ENCODE data around the gene POLR2H. TPM values are rescaled to one million over a fixed set of nuclear protein-coding genes. Genes with fewer than 3 reads are reported as not detected.

POLR2H gene
- total and polyA plus RNA-seq, 11 donors, result 15.2 to 51.4 (median 25.2) TPM

GRCh38 chr3:184315543-184315867 is 46.0 kb upstream of the POLR2H start:
- intact Hi-C loops (cut with DNase I), result loop anchor here in 6 of 10 donors (2.0 to 10.0 kb wide), 6 partner anchors 21 to 141 kb away; partner anchors contain the start of genes FAM131A (in 3 of the 6), ABCF3 (in 2 of the 6), AP2M1 (in 1 of the 6) and CLCN2 (in 1 of the 6)
- Histone ChIP-seq H3K4me1 (peaks cover 4 to 54% (median 49%) of the 10 kb centered on the region in 12 donors), H3K9me3 (no peaks in the 10 kb centered on the region), H3K27ac (peak overlapping the region; percentile 89 to 99 (median 96)), H3K27me3 (no peaks in the 10 kb centered on the region), H3K4me3 (peak overlapping the region; percentile 46 to 92 (median 88)), H3K36me3 (peaks cover 0 to 36% (median 23%) of the 10 kb centered on the region in 9 donors)
- 10 to 37% (median 12%) methylated on average over 3 to 6 of the region's 6 CpGs for WGBS, 4 donors
- TF ChIP-seq CTCF (IDR thresholded peaks at IDR 0.05), result no peak
- no peak for TF ChIP-seq POLR2A (IDR thresholded peaks at IDR 0.05)
- DNase-seq (no peak), ATAC-seq (no peak)

GRCh38 chr3:184315871-184316661 is 45.4 kb upstream of the POLR2H start:
- no peaks in the 10 kb centered on the region for H3K9me3 ChIP-seq
- no peaks in the 10 kb centered on the region for H3K27me3 ChIP-seq
- intact Hi-C loops (cut with DNase I), result loop anchor here in 6 of 10 donors (2.0 to 10.0 kb wide), 6 partner anchors 21 to 141 kb away; partner anchors contain the start of genes FAM131A (in 3 of the 6), ABCF3 (in 2 of the 6), AP2M1 (in 1 of the 6) and CLCN2 (in 1 of the 6)
- WGBS, 4 donors, result 26 to 38% (median 33%) methylated on average over 10 to 16 of the region's 16 CpGs
- peaks cover 0 to 42% (median 28%) of the 10 kb centered on the region in 9 donors for H3K36me3 ChIP-seq
- ATAC-seq (no peak), DNase-seq (peak in 2 of 5 donors; percentile 23 to 28)
- no peak for TF ChIP-seq POLR2A (IDR thresholded peaks at IDR 0.05)
- TF ChIP-seq CTCF (IDR thresholded peaks at IDR 0.05), result no peak
- peak overlapping the region in 11 of 12 donors; percentile 89 to 99 (median 97) for H3K27ac ChIP-seq
- peak overlapping the region; percentile 46 to 92 (median 88) for H3K4me3 ChIP-seq
- peaks cover 4 to 60% (median 52%) of the 10 kb centered on the region in 12 donors for H3K4me1 ChIP-seq

- no peak for TF ChIP-seq CTCF (IDR thresholded peaks at IDR 0.05)
- no peak for TF ChIP-seq POLR2A (IDR thresholded peaks at IDR 0.05)
- DNase-seq, result peak in 2 of 5 donors; percentile 0 to 7
- no peaks in the 10 kb centered on the region for H3K27me3 ChIP-seq
- no peaks in the 10 kb centered on the region for H3K9me3 ChIP-seq
- H3K36me3 ChIP-seq, result peaks cover under 1 to 49% (median 35%) of the 10 kb centered on the region in 9 donors
- WGBS, 4 donors, result 71 to 82% (median 76%) methylated on average over 7 of the region's 7 CpGs
- H3K4me1 ChIP-seq, result peaks cover 4 to 66% (median 54%) of the 10 kb centered on the region in 12 donors
- no peak for ATAC-seq
- intact Hi-C loops (cut with DNase I), result loop anchor here in 4 of 10 donors (5.0 to 10.0 kb wide), 4 partner anchors 48 to 142 kb away; partner anchors contain the start of genes ABCF3 (in 2 of the 4), AP2M1 (in 1 of the 4), CLCN2 (in 1 of the 4) and POLR2H (in 1 of the 4)
- H3K4me3 ChIP-seq, result peak overlapping the region in 7 of 12 donors; percentile 67 to 92 (median 89)
- H3K27ac ChIP-seq, result peak overlapping the region in 6 of 12 donors; percentile 89 to 99 (median 96)
These were observed 44.7 kb upstream of the POLR2H start for GRCh38 chr3:184316792-184317191.

- intact Hi-C loops (cut with DNase I), result loop anchor here in 4 of 10 donors (5.0 to 10.0 kb wide), 4 partner anchors 48 to 142 kb away; partner anchors contain the start of genes ABCF3 (in 2 of the 4), AP2M1 (in 1 of the 4), CLCN2 (in 1 of the 4) and POLR2H (in 1 of the 4)
These were observed 44.3 kb upstream of the POLR2H start for GRCh38 chr3:184317201-184317600.

More at GRCh38 chr3:184317201-184317600, 44.3 kb upstream of the POLR2H start:
- no peak for ATAC-seq
- 58 to 68% (median 63%) methylated on average over 5 of the region's 5 CpGs for WGBS, 4 donors
- TF ChIP-seq CTCF (IDR thresholded peaks at IDR 0.05), result no peak
- TF ChIP-seq POLR2A (IDR thresholded peaks at IDR 0.05), result no peak
- DNase-seq, result peak in 1 of 5 donors; percentile 21
- peak overlapping the region in 4 of 12 donors; percentile 8 to 97 (median 92) for H3K27ac ChIP-seq
- peaks cover 4 to 70% (median 56%) of the 10 kb centered on the region in 12 donors for H3K4me1 ChIP-seq
- H3K27me3 ChIP-seq, result no peaks in the 10 kb centered on the region
- H3K4me3 ChIP-seq, result peak overlapping the region in 5 of 12 donors; percentile 6 to 92 (median 85)
- H3K36me3 ChIP-seq, result peaks cover 3 to 53% (median 39%) of the 10 kb centered on the region in 9 donors
- no peaks in the 10 kb centered on the region for H3K9me3 ChIP-seq
